ENCODE measurements around the gene HNRNPAB.

The HNRNPAB gene

GRCh38 chr5:178223196-178223773 is 19.0 kb downstream of the HNRNPAB start:
- Histone ChIP-seq H3K27ac (ENCODE audit: low read length) (no peak overlapping the region), H3K79me2 (ENCODE audit: low read length) (no peaks in the 10 kb centered on the region), H3K4me1 (ENCODE audit: low read length) (no peaks in the 10 kb centered on the region), H2AFZ (ENCODE audit: low read length) (no peak overlapping the region), H3K36me3 (replicated peaks; ENCODE audit: insufficient read depth, low read length) (no peaks in the 10 kb centered on the region), H3F3A (ENCODE audit: insufficient read depth, low read length) (peaks cover 8% of the 10 kb centered on the region; the same call in 1 of the 2 replicates), H3K9me2 (replicated peaks; ENCODE audit: insufficient read depth, low read length) (no peaks in the 10 kb centered on the region), H3K4me2 (ENCODE audit: low read depth, low read length) (no peak overlapping the region), H3K9ac (ENCODE audit: low read length) (no peak overlapping the region), H3K9me3 (replicated peaks; ENCODE audit: insufficient read depth, low read length) (no peaks in the 10 kb centered on the region), H3K27me3 (replicated peaks; ENCODE audit: insufficient read depth, low read length) (no peaks in the 10 kb centered on the region), H4K20me1 (ENCODE audit: insufficient read depth, low read length) (no peaks in the 10 kb centered on the region), H3K4me3 (ENCODE audit: low read length) (no peak overlapping the region)
- no peak for DNase-seq
- TF ChIP-seq EZH2phosphoT487 (IDR thresholded peaks at IDR 0.05; ENCODE audit: low read length) (no peak), EZH2 (optimal IDR thresholded peaks at IDR 0.05; ENCODE audit: low read depth, low read length) (no peak), CTCF (IDR thresholded peaks at IDR 0.05; ENCODE audit: low read length) (no peak)

GRCh38 chr5:178223828-178224335 is 19.5 kb downstream of the HNRNPAB start:
- no peaks in the 10 kb centered on the region for H3K9me3 ChIP-seq (replicated peaks; ENCODE audit: insufficient read depth, low read length)
- TF ChIP-seq EZH2 (optimal IDR thresholded peaks at IDR 0.05; ENCODE audit: low read depth, low read length) (no peak), CTCF (IDR thresholded peaks at IDR 0.05; ENCODE audit: low read length) (no peak), EZH2phosphoT487 (IDR thresholded peaks at IDR 0.05; ENCODE audit: low read length) (no peak)
- H3K4me2 ChIP-seq (ENCODE audit: low read depth, low read length): no peak overlapping the region
- DNase-seq: no peak
- no peak overlapping the region for H3K27ac ChIP-seq (ENCODE audit: low read length)
- H4K20me1 ChIP-seq (ENCODE audit: insufficient read depth, low read length): no peaks in the 10 kb centered on the region
- H2AFZ ChIP-seq (ENCODE audit: low read length): no peak overlapping the region
- H3K79me2 ChIP-seq (ENCODE audit: low read length): no peaks in the 10 kb centered on the region
- H3F3A ChIP-seq (ENCODE audit: insufficient read depth, low read length): peaks cover 5% of the 10 kb centered on the region; the same call in 1 of the 2 replicates
- H3K9ac ChIP-seq (ENCODE audit: low read length): no peak overlapping the region
- H3K36me3 ChIP-seq (replicated peaks; ENCODE audit: insufficient read depth, low read length): no peaks in the 10 kb centered on the region
- no peaks in the 10 kb centered on the region for H3K9me2 ChIP-seq (replicated peaks; ENCODE audit: insufficient read depth, low read length)
- no peaks in the 10 kb centered on the region for H3K27me3 ChIP-seq (replicated peaks; ENCODE audit: insufficient read depth, low read length)
- no peak overlapping the region for H3K4me3 ChIP-seq (ENCODE audit: low read length)
- H3K4me1 ChIP-seq (ENCODE audit: low read length): no peaks in the 10 kb centered on the region

- no peak for DNase-seq
- Histone ChIP-seq H3F3A (ENCODE audit: insufficient read depth, low read length) (peaks cover 5% of the 10 kb centered on the region; the same call in 1 of the 2 replicates), H4K20me1 (ENCODE audit: insufficient read depth, low read length) (no peaks in the 10 kb centered on the region), H3K4me1 (ENCODE audit: low read length) (no peaks in the 10 kb centered on the region), H3K4me2 (ENCODE audit: low read depth, low read length) (no peak overlapping the region), H3K9me2 (replicated peaks; ENCODE audit: insufficient read depth, low read length) (no peaks in the 10 kb centered on the region), H2AFZ (ENCODE audit: low read length) (no peak overlapping the region), H3K27ac (ENCODE audit: low read length) (no peak overlapping the region), H3K9me3 (replicated peaks; ENCODE audit: insufficient read depth, low read length) (no peaks in the 10 kb centered on the region), H3K79me2 (ENCODE audit: low read length) (no peaks in the 10 kb centered on the region), H3K36me3 (replicated peaks; ENCODE audit: insufficient read depth, low read length) (no peaks in the 10 kb centered on the region), H3K4me3 (ENCODE audit: low read length) (no peak overlapping the region), H3K27me3 (replicated peaks; ENCODE audit: insufficient read depth, low read length) (no peaks in the 10 kb centered on the region), H3K9ac (ENCODE audit: low read length) (no peak overlapping the region)
- TF ChIP-seq CTCF (IDR thresholded peaks at IDR 0.05; ENCODE audit: low read length): no peak
- TF ChIP-seq EZH2 (optimal IDR thresholded peaks at IDR 0.05; ENCODE audit: low read depth, low read length): no peak
- no peak for TF ChIP-seq EZH2phosphoT487 (IDR thresholded peaks at IDR 0.05; ENCODE audit: low read length)
Observed at GRCh38 chr5:178224403-178224802, 20.1 kb downstream of the HNRNPAB start.
